Measurements from ENCODE around the gene UGT1A9.

- TF ChIP-seq CTCF (IDR thresholded peaks at IDR 0.05) (no peak), POLR2A (IDR thresholded peaks at IDR 0.05) (no peak)
These were observed 17.2 kb upstream of the UGT1A9 start for GRCh38 chr2:233654501-233654900.
